Activated T-cell treated with anti-CD3 and anti-CD28 coated beads, Interleukin-2, amount 50 U/mL, for 72 hours (primary cell): ENCODE results near the gene MBD3L4. TPM values are rescaled to one million over a fixed set of nuclear protein-coding genes. Genes with fewer than 3 reads are reported as not detected.
"Not testable (repeated sequence)": the region's sequence is repeated elsewhere in the genome, so short reads cannot be mapped to it uniquely, and the experiment has no call there.

Source experiments
- ATAC-seq, 2 donors: fragments of 150-1000 bp; cut with Tn5 transposase; replicated peaks in 1 of 2; 2 replicates each; pipeline ENCODE4 v1.10.0; 2021; ENCODE audit warnings: moderate library complexity in 2 of 2, mild to moderate bottlenecking in 1 of 2
- DNase-seq, 2 donors: peaks; one replicate each; pipeline ENCODE4 v3.0.0; 2021 to 2022; ENCODE audit warnings: mixed read lengths in 1 of 2
- H3K27ac Mint-ChIP-seq: one replicate; pipeline ENCODE4 v1.8.0; 2022; ENCODE audit warnings: mild to moderate bottlenecking, moderate library complexity, mixed read lengths
- H3K27me3 Mint-ChIP-seq: one replicate; pipeline ENCODE4 v1.8.0; 2022; ENCODE audit warnings: low read depth, mixed read lengths
- H3K36me3 Mint-ChIP-seq, 2 donors: one replicate each; pipeline ENCODE4 v1.8.0; 2022; ENCODE audit warnings: mixed read lengths in 2 of 2, mild to moderate bottlenecking in 1 of 2; ENCODE audit not compliant: insufficient read depth in 2 of 2
- H3K4me1 Mint-ChIP-seq: one replicate; pipeline ENCODE4 v1.8.0; 2022; ENCODE audit warnings: low read depth, mixed read lengths
- H3K4me3 Mint-ChIP-seq, 2 donors: one replicate each; pipeline ENCODE4 v1.8.0; 2022; ENCODE audit warnings: mild to moderate bottlenecking in 2 of 2, mixed read lengths in 2 of 2, moderate library complexity in 2 of 2
- H3K9me3 Mint-ChIP-seq, 2 donors: one replicate each; pipeline ENCODE4 v1.8.0; 2022; ENCODE audit warnings: mixed read lengths in 2 of 2
- total RNA-seq, 2 donors: library from RNA; stranded (reverse); gene quantifications; one replicate each; pipeline ENCODE4 v1.2.3, GENCODE V29; 2022

Gene MBD3L4
- total RNA-seq, 2 donors from 2014 or later, result not detected

GRCh38 chr19:7021331-7021730, 18.6 kb downstream of the MBD3L4 start, which contains the start of gene MBD3L2B:
TSS of gene MBD3L2B (minus strand) at chr19:7021431. CDS start at chr19:7021397, 34 bp downstream.
- ATAC-seq, DNase-seq, H3K4me1 Mint-ChIP-seq, H3K36me3 Mint-ChIP-seq, H3K4me3 Mint-ChIP-seq, H3K9me3 Mint-ChIP-seq, H3K27ac Mint-ChIP-seq, H3K27me3 Mint-ChIP-seq: not testable (repeated sequence)

GRCh38 chr19:7018828-7019227, 21.2 kb downstream of the MBD3L4 start:
- Mint-ChIP-seq H3K4me1 (peaks cover 13% of the 10 kb centered on the region), H3K27me3 (no peaks in the 10 kb centered on the region), H3K9me3 (no peaks in the 10 kb centered on the region), H3K4me3 (no peak overlapping the region), H3K27ac (no peak overlapping the region), H3K36me3 (no peaks in the 10 kb centered on the region)
- ATAC-seq, result no peak
- no peak for DNase-seq

DNA sequence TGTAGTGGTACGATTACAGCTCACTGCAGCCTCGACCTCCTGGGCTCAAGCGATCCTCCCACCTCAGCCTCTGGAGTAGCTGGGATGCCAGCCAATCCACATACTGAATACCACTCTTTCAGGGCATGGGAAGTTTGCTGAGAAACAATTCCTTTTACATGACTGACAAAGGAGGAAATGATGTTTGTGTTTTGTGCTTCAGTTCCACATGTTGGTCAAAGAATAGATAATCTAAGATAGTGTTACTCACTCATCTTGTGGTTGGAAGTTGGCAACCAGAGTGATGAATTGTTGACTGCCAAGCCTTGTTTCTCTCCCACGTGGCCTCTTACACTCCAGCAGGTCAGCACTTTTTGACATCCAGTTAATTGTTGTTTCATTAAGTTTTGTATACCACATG, 26.3 kb downstream of the MBD3L4 start:
- ATAC-seq (peak; percentile 52 to 63), DNase-seq (peak; percentile 37 to 43)
- Mint-ChIP-seq H3K27me3 (no peaks in the 10 kb centered on the region), H3K4me3 (peak overlapping the region; percentile 22 to 41), H3K27ac (peak overlapping the region; percentile 48), H3K4me1 (peaks cover 56% of the 10 kb centered on the region), H3K36me3 (peaks cover 1 to 3% of the 10 kb centered on the region in 2 donors), H3K9me3 (peaks cover 1 to 5% of the 10 kb centered on the region in 2 donors)

DNA sequence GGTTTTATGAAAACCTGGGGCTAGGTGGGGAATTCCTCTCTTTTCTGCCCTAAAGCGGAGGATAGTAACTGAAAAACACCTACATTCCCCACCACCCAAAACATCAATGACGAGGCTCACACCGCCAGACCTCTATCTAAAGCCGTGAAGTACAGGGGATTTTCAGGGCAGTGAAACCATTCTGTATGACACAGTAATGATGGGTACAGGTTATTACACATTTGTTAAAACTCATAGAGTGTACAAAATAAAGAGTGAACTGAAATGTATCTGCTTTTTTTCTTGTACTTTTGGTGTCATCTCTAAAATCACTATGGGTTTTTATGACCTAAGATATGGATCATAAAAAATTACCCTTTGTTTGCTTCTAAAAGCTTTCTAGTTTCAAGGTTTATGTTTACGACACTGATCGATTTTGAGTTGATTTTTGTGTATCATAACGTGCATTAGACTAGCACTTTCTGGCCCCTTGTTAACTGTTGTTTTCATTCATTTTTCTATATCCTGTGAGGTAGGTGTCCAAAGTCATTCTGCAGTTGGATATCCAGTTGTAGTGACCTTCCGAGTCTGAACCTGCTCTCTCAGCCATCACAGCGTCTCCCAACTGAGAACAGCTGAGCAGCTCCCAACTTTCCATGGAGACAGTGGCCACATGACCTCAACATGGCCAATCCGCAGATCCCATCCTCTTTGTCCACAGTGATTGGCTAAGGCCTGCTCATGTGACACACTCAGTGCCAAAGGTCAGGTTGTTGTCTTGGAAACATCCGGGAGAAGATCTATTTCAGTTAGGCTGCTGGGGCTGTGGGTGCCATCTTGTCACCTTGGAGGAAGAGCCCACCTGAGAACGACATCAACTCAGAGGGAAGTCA, 29.0 kb downstream of the MBD3L4 start:
- peaks cover 1 to 3% of the 10 kb centered on the region in 2 donors for H3K36me3 Mint-ChIP-seq
- DNase-seq (peak; percentile 48 to 62), ATAC-seq (peak; percentile 87 to 90)
- peak overlapping the region; percentile 42 to 56 for H3K4me3 Mint-ChIP-seq
- H3K4me1 Mint-ChIP-seq, result peaks cover 76% of the 10 kb centered on the region
- no peaks in the 10 kb centered on the region for H3K27me3 Mint-ChIP-seq
- H3K9me3 Mint-ChIP-seq, result peaks cover 1 to 5% of the 10 kb centered on the region in 2 donors
- peak overlapping the region; percentile 71 for H3K27ac Mint-ChIP-seq

DNA sequence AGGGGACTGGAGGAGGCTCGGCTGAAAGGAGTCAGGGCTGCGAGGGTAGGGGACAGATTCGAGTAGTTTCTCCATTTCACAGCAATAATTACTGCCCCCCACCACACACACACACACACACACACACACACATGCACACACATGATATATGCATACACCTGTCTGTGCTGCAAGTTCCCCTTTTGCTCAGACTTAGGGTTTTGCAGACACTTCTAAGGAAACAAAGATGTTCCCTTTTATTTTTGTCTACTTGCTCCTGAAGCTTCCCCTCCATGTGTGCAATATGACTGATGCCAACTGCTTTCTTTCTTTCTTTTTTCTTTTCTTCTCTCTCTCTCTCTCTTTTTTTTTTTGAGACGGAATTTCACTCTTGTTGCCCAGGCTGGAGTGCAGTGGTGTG, 32.1 kb downstream of the MBD3L4 start:
- Mint-ChIP-seq H3K27ac (no peak overlapping the region), H3K4me1 (peaks cover 64% of the 10 kb centered on the region), H3K4me3 (no peak overlapping the region), H3K9me3 (peaks cover 1 to 5% of the 10 kb centered on the region in 2 donors), H3K27me3 (no peaks in the 10 kb centered on the region), H3K36me3 (peaks cover 1 to 3% of the 10 kb centered on the region in 2 donors)
- DNase-seq (no peak), ATAC-seq (no peak)

GRCh38 chr19:7006135-7006704, 33.8 kb downstream of the MBD3L4 start:
- no peak for ATAC-seq
- Mint-ChIP-seq H3K36me3 (peaks cover 0 to 1% of the 10 kb centered on the region in 2 donors), H3K4me1 (peaks cover 51% of the 10 kb centered on the region), H3K27ac (peak overlapping the region; percentile 13), H3K9me3 (peaks cover 0 to 1% of the 10 kb centered on the region in 2 donors), H3K4me3 (peak overlapping the region; percentile 3 to 35), H3K27me3 (no peaks in the 10 kb centered on the region)
- DNase-seq, result no peak

DNA sequence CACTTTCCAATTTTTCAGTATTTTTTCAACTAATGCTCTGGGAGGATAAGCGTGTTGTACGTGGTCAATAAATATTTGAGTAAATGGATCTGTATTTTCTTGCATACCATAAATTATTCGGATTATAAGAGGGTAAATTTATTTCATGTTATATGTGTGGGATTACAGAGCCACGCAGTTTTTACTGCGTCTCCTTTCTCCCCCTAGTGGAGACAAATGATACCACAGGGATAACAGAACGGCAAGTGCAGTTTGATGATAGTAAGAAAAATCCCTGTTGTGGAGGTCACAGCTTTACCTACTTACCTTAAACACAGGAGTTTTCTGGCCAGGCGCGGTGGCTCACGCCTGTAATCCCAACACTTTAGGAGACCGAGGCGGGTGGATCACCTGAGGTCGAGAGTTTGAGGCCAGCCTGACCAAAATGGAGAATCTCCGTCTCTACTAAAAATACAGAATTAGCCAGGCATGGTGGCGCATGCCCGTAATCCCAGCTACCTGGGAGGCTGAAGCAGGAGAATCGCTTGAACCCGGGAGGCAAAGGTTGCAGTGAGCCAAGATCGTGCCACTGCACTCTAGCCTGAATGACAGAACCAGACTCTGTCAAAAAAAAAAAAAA, 35.6 kb downstream of the MBD3L4 start:
- Mint-ChIP-seq H3K36me3 (no peaks in the 10 kb centered on the region), H3K27ac (peak overlapping the region; percentile 11), H3K4me1 (peaks cover 47% of the 10 kb centered on the region), H3K27me3 (no peaks in the 10 kb centered on the region), H3K9me3 (no peaks in the 10 kb centered on the region), H3K4me3 (no peak overlapping the region)
- peak; percentile 18 to 19 for DNase-seq
- ATAC-seq, result peak in 1 of 2 donors; percentile 43

- H3K4me1 Mint-ChIP-seq, result peaks cover 28% of the 10 kb centered on the region
- no peak for DNase-seq
- H3K36me3 Mint-ChIP-seq, result peaks cover 0 to 1% of the 10 kb centered on the region in 2 donors
- H3K27ac Mint-ChIP-seq, result no peak overlapping the region
- peaks cover 0 to 2% of the 10 kb centered on the region in 2 donors for H3K9me3 Mint-ChIP-seq
- no peak overlapping the region for H3K4me3 Mint-ChIP-seq
- ATAC-seq, result no peak
- no peaks in the 10 kb centered on the region for H3K27me3 Mint-ChIP-seq
Measured at GRCh38 chr19:7000816-7001215, 39.2 kb downstream of the MBD3L4 start.

DNA sequence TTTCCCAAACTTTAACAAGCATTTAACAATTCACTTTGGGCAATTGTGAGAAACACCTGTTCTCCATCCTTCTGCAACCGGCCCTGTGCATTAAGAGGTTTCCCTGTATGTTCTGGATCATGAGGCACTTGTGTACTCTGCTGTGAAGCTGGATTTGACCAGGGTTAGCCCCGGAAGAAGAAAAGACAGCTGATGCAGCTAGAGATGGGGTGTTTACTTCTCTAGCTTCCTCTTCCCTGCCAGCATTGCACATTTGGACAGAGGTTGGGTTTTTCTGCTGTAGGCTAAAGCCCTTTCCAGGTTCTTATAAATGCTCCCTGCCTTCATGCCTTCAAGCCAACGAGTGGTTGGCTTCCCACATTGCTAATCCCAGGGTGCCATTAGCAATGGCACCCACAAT, 39.6 kb downstream of the MBD3L4 start:
- DNase-seq (no peak), ATAC-seq (no peak)
- peaks cover 2 to 3% of the 10 kb centered on the region in 2 donors for H3K36me3 Mint-ChIP-seq
- peaks cover 28% of the 10 kb centered on the region for H3K4me1 Mint-ChIP-seq
- H3K9me3 Mint-ChIP-seq, result peaks cover 2 to 4% of the 10 kb centered on the region in 2 donors
- no peak overlapping the region for H3K4me3 Mint-ChIP-seq
- H3K27me3 Mint-ChIP-seq, result no peaks in the 10 kb centered on the region
- H3K27ac Mint-ChIP-seq, result no peak overlapping the region

- ATAC-seq, result no peak
- H3K9me3 Mint-ChIP-seq, result peaks cover 6 to 8% of the 10 kb centered on the region in 2 donors
Measured at GRCh38 chr19:6999933-7000332, 40.0 kb downstream of the MBD3L4 start.

DNA sequence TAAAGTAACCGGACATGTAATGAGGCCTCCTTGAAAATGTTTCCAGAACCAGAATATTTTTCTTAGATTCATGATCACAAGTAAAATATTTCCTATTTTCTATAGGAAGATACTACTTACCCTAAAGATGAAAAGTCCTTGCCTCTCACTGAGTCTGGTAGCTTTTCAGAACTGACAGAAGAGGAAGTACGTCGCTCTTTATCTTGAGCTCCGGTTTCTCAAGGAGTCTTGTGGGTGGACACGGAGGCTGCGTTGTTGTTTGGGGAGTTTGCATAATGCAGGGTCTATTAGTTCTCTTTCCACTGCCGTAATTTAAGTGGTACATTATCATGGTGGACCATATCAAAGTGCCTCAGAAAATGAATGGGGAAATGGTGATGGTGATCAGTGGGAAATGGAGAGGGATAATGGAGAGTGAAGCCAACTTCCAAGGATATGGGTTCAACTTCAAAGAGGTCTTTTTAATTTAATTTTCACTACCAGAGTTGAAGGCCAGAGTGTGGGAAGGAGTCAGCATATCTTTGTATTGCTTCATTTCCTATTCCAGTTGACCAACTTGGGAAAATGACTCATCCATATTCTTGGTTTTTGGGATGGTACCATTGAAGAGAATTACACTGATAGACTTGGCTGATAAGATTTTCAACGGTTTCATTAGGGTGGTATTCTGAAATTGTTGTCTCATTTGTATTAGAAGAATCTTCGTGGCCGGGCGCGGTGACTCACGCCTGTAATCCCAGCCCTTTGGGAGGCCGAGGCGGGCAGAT, 42.1 kb downstream of the MBD3L4 start:
- Mint-ChIP-seq H3K4me1 (peaks cover 19% of the 10 kb centered on the region), H3K36me3 (peaks cover 8 to 9% of the 10 kb centered on the region in 2 donors), H3K27ac (peak overlapping the region; percentile 88), H3K9me3 (peaks cover 8 to 9% of the 10 kb centered on the region in 2 donors), H3K4me3 (peak overlapping the region; percentile 71 to 78), H3K27me3 (no peaks in the 10 kb centered on the region)
- ATAC-seq (no peak), DNase-seq (no peak)

More at GRCh38 chr19:6999933-7000332, 40.0 kb downstream of the MBD3L4 start:
- no peak for DNase-seq
- peaks cover 27% of the 10 kb centered on the region for H3K4me1 Mint-ChIP-seq
- H3K27me3 Mint-ChIP-seq, result no peaks in the 10 kb centered on the region
- H3K4me3 Mint-ChIP-seq, result no peak overlapping the region
- H3K27ac Mint-ChIP-seq, result no peak overlapping the region
- peaks cover 6 to 7% of the 10 kb centered on the region in 2 donors for H3K36me3 Mint-ChIP-seq

- ATAC-seq (no peak), DNase-seq (no peak)
- Mint-ChIP-seq H3K36me3 (peaks cover 8 to 9% of the 10 kb centered on the region in 2 donors), H3K27me3 (no peaks in the 10 kb centered on the region), H3K4me1 (peaks cover 19% of the 10 kb centered on the region), H3K4me3 (peak overlapping the region; percentile 71 to 78), H3K9me3 (peaks cover 8 to 9% of the 10 kb centered on the region in 2 donors), H3K27ac (peak overlapping the region; percentile 22)
Measured at GRCh38 chr19:6996810-6997209, 43.2 kb downstream of the MBD3L4 start.
